H1 (cell line): ENCODE results near the gene GSDME. TPM values are rescaled to one million over a fixed set of nuclear protein-coding genes. Genes with fewer than 3 reads are reported as not detected.

Source experiments
- PHF8 ChIP-seq: fragments of 200-600 bp; sonication (generic); conservative IDR thresholded peaks from 2 replicates; pipeline ENCODE4 v1.7.1; 2012; ENCODE audit warnings: low read depth, mild to moderate bottlenecking, inconsistent platforms, low read length, moderate library complexity
- polyA plus RNA-seq, 7 experiments: library from polyadenylated mRNA; depleted of rRNA in 3 of 7; stranded (reverse) in 5 of 7; unstranded in 2 of 7; fragments of >200 nt in 5 of 7; fragments of 200-250 nt in 2 of 7; gene quantifications; 1 replicate in 5 of 7; 2 replicates in 1 of 7; 4 replicates in 1 of 7; pipeline versions ENCODE4 v1.2.1 to v1.2.3, GENCODE V29; 2011 to 2013; ENCODE audit warnings: missing spikeins in 2 of 7, mixed read lengths in 2 of 7
- total RNA-seq: library from RNA; stranded (reverse); fragmentation: NEBNext Ultra II Directional; extraction: Animal tissue kit (Norgen Biotek cat#: 25700); gene quantifications from 2 replicates; pipeline ENCODE4 v1.2.1, GENCODE V29; 2021

Gene GSDME
- total and polyA plus RNA-seq, 2 of the 8 experiments (the other 6 are each of a cell fraction or from before 2014, with no cell fraction given), result 5.4 to 7.6 TPM

GRCh38 chr7:24786941-24787340 is 29.7 kb upstream of the GSDME start (continued):
- TF ChIP-seq PHF8, result no peak
